NB4 (cell line): ENCODE data around the gene LYRM9.

ENCODE experiments used
- MAX ChIP-seq: IDR thresholded peaks from 2 replicates; pipeline ENCODE4 v1.6.1; 2011; ENCODE audit warnings: low read depth, low read length
- MYC ChIP-seq: IDR thresholded peaks from 2 replicates; pipeline ENCODE4 v1.6.1; 2011; ENCODE audit warnings: low read depth, low read length
- POLR2A ChIP-seq: IDR thresholded peaks from 2 replicates; pipeline ENCODE4 v1.6.1; 2011; ENCODE audit warnings: mild to moderate bottlenecking; ENCODE audit not compliant: insufficient read length; ENCODE audit errors: extremely low read depth
- TF ChIP-seq, protein P1 (sequence below): IDR thresholded peaks from one replicate; pipeline ENCODE4 v1.5.1; 2012; ENCODE audit warnings: low read depth, low read length

- TF ChIP-seq, protein P1, sequence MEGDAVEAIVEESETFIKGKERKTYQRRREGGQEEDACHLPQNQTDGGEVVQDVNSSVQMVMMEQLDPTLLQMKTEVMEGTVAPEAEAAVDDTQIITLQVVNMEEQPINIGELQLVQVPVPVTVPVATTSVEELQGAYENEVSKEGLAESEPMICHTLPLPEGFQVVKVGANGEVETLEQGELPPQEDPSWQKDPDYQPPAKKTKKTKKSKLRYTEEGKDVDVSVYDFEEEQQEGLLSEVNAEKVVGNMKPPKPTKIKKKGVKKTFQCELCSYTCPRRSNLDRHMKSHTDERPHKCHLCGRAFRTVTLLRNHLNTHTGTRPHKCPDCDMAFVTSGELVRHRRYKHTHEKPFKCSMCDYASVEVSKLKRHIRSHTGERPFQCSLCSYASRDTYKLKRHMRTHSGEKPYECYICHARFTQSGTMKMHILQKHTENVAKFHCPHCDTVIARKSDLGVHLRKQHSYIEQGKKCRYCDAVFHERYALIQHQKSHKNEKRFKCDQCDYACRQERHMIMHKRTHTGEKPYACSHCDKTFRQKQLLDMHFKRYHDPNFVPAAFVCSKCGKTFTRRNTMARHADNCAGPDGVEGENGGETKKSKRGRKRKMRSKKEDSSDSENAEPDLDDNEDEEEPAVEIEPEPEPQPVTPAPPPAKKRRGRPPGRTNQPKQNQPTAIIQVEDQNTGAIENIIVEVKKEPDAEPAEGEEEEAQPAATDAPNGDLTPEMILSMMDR: no peak
- TF ChIP-seq MYC: no peak
- no peak for TF ChIP-seq POLR2A
- no peak for TF ChIP-seq MAX
Measured at GRCh38 chr17:27906623-27907022, 13.5 kb upstream of the LYRM9 start.
